ENCODE results near the gene PAN3. TPM values are rescaled to one million over a fixed set of nuclear protein-coding genes. Genes with fewer than 3 reads are reported as not detected.
"Not testable (repeated sequence)": the region's sequence is repeated elsewhere in the genome, so short reads cannot be mapped to it uniquely, and the experiment has no call there.

PAN3 gene
- total RNA-seq, 1 donor from 2014 or later = 17.1 TPM

GRCh38 chr13:28131646-28132045 lies 6.7 kb upstream of the PAN3 start:
- DNase-seq (ENCODE audit: low read depth in 2 of 2) = no peak

- DNase-seq (ENCODE audit: low read depth in 2 of 2) = no peak
Measured at GRCh38 chr13:28136916-28137315, 1.4 kb upstream of the PAN3 start.

- DNase-seq (ENCODE audit: low read depth in 2 of 2) = no peak
Measured at GRCh38 chr13:28137596-28137995, 749 bp upstream of the PAN3 start.

GRCh38 chr13:28138756-28139470 lies 568 bp downstream of the PAN3 start:
- DNase-seq (ENCODE audit: low read depth in 2 of 2) = peak; percentile 62 to 91

- no peak for DNase-seq (ENCODE audit: low read depth in 2 of 2)
Measured at GRCh38 chr13:28140433-28141125, 2.2 kb downstream of the PAN3 start.

GRCh38 chr13:28141542-28141941 lies 3.2 kb downstream of the PAN3 start:
- DNase-seq (ENCODE audit: low read depth in 2 of 2) = not testable (repeated sequence)

- no peak for DNase-seq (ENCODE audit: low read depth in 2 of 2)
Measured at GRCh38 chr13:28145049-28145448, 6.7 kb downstream of the PAN3 start.

- DNase-seq (ENCODE audit: low read depth in 2 of 2) = no peak
Measured at GRCh38 chr13:28147495-28147894, 9.2 kb downstream of the PAN3 start.

GRCh38 chr13:28159057-28159456 lies 20.7 kb downstream of the PAN3 start:
- DNase-seq (ENCODE audit: low read depth in 2 of 2) = no peak

- peak in 1 of 2 donors; percentile 2 for DNase-seq (ENCODE audit: low read depth in 2 of 2)
Measured at GRCh38 chr13:28161370-28161769, 23.0 kb downstream of the PAN3 start.

- DNase-seq (ENCODE audit: low read depth in 2 of 2) = no peak
Measured at GRCh38 chr13:28163587-28163986, 25.2 kb downstream of the PAN3 start.

GRCh38 chr13:28166257-28166656 lies 27.9 kb downstream of the PAN3 start:
- no peak for DNase-seq (ENCODE audit: low read depth in 2 of 2)

- no peak for DNase-seq (ENCODE audit: low read depth in 2 of 2)
Measured at GRCh38 chr13:28171266-28171665, 32.9 kb downstream of the PAN3 start.

- DNase-seq (ENCODE audit: low read depth in 2 of 2) = no peak
Measured at GRCh38 chr13:28172947-28173346, 34.6 kb downstream of the PAN3 start.

- DNase-seq (ENCODE audit: low read depth in 2 of 2) = no peak
Measured at GRCh38 chr13:28173793-28174192, 35.4 kb downstream of the PAN3 start.

GRCh38 chr13:28177327-28177726 lies 39.0 kb downstream of the PAN3 start:
- no peak for DNase-seq (ENCODE audit: low read depth in 2 of 2)

- DNase-seq (ENCODE audit: low read depth in 2 of 2) = no peak
Measured at GRCh38 chr13:28177877-28178276, 39.5 kb downstream of the PAN3 start.

GRCh38 chr13:28179974-28180373 lies 41.6 kb downstream of the PAN3 start:
- DNase-seq (ENCODE audit: low read depth in 2 of 2) = no peak

- DNase-seq (ENCODE audit: low read depth in 2 of 2) = peak in 1 of 2 donors; percentile 78
Measured at GRCh38 chr13:28181413-28181812, 43.1 kb downstream of the PAN3 start.

GRCh38 chr13:28185256-28185655 lies 46.9 kb downstream of the PAN3 start:
- peak; percentile 64 to 80 for DNase-seq (ENCODE audit: low read depth in 2 of 2)

- DNase-seq (ENCODE audit: low read depth in 2 of 2) = no peak
Measured at GRCh38 chr13:28199089-28199488, 60.7 kb downstream of the PAN3 start.

GRCh38 chr13:28204043-28204442 lies 65.7 kb downstream of the PAN3 start:
- no peak for DNase-seq (ENCODE audit: low read depth in 2 of 2)
